ENCODE measurements around the gene PARP12.

The PARP12 gene

GRCh38 chr7:140067052-140067451, 4.3 kb upstream of the PARP12 start:
- Mint-ChIP-seq H3K36me3 (peaks cover 14% of the 10 kb centered on the region), H3K27ac (no peak overlapping the region), H3K9me3 (peaks cover 13% of the 10 kb centered on the region), H3K4me1 (peaks cover 15% of the 10 kb centered on the region), H3K27me3 (no peaks in the 10 kb centered on the region), H3K4me3 (no peak overlapping the region)

DNA sequence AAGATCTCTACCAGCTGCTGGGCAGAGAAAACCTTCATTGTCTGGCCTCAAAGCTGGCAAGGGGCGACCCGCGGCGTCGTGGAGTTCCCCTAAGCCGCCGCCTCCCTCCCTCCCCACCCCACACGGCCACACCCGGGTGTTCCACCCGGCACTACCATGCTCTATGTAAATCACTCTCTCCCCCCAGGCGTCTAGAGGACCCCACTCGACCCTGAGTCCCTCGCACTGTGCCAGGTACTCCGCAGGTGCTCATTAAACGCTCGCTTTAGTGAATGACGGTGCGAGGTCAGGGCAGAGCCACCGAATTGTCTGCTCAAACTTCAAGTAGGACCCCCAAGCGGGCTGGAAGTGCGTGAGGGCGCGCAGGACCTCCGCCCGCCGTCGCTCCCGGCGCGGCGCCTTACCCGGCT, 628 bp downstream of the PARP12 start:
- peaks cover 51% of the 10 kb centered on the region for H3K4me1 Mint-ChIP-seq
- no peaks in the 10 kb centered on the region for H3K27me3 Mint-ChIP-seq
- H3K9me3 Mint-ChIP-seq = peaks cover 12% of the 10 kb centered on the region
- peak overlapping the region; percentile 90 for H3K4me3 Mint-ChIP-seq
- peaks cover 11% of the 10 kb centered on the region for H3K36me3 Mint-ChIP-seq
- H3K27ac Mint-ChIP-seq = peak overlapping the region; percentile 96

GRCh38 chr7:140061607-140061930, 1.2 kb downstream of the PARP12 start:
- peaks cover 7% of the 10 kb centered on the region for H3K9me3 Mint-ChIP-seq
- H3K27ac Mint-ChIP-seq = peak overlapping the region; percentile 89
- peaks cover 56% of the 10 kb centered on the region for H3K4me1 Mint-ChIP-seq
- H3K4me3 Mint-ChIP-seq = peak overlapping the region; percentile 90
- no peaks in the 10 kb centered on the region for H3K27me3 Mint-ChIP-seq
- H3K36me3 Mint-ChIP-seq = peaks cover 9% of the 10 kb centered on the region

- Mint-ChIP-seq H3K9me3 (peaks cover under 1% of the 10 kb centered on the region), H3K27me3 (no peaks in the 10 kb centered on the region), H3K27ac (peak overlapping the region; percentile 89), H3K4me1 (peaks cover 61% of the 10 kb centered on the region), H3K4me3 (peak overlapping the region; percentile 90), H3K36me3 (peaks cover 5% of the 10 kb centered on the region)
Measured at GRCh38 chr7:140060788-140061606, 1.8 kb downstream of the PARP12 start.

DNA sequence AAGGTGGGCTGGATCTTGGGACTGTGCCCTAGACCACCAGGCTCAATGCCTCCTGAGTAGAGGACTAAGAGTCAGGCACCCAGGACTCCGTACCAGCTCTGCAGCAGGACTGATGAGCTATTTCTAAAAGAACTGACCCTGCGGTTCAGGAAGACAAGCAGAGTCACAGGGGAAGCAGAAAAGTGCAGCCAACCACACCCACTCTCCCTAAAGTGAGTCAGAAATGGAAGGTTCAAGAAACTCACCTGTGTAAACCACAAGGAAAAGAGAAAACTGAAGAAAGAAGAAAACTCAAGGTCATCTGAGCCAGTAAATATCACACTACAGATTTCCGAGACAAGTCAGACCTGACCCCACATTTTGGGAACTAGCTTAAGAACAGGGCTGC, 2.5 kb downstream of the PARP12 start:
- Mint-ChIP-seq H3K4me3 (peak overlapping the region; percentile 90), H3K36me3 (peaks cover 7% of the 10 kb centered on the region), H3K27ac (peak overlapping the region; percentile 93), H3K9me3 (no peaks in the 10 kb centered on the region), H3K27me3 (no peaks in the 10 kb centered on the region), H3K4me1 (peaks cover 66% of the 10 kb centered on the region)

DNA sequence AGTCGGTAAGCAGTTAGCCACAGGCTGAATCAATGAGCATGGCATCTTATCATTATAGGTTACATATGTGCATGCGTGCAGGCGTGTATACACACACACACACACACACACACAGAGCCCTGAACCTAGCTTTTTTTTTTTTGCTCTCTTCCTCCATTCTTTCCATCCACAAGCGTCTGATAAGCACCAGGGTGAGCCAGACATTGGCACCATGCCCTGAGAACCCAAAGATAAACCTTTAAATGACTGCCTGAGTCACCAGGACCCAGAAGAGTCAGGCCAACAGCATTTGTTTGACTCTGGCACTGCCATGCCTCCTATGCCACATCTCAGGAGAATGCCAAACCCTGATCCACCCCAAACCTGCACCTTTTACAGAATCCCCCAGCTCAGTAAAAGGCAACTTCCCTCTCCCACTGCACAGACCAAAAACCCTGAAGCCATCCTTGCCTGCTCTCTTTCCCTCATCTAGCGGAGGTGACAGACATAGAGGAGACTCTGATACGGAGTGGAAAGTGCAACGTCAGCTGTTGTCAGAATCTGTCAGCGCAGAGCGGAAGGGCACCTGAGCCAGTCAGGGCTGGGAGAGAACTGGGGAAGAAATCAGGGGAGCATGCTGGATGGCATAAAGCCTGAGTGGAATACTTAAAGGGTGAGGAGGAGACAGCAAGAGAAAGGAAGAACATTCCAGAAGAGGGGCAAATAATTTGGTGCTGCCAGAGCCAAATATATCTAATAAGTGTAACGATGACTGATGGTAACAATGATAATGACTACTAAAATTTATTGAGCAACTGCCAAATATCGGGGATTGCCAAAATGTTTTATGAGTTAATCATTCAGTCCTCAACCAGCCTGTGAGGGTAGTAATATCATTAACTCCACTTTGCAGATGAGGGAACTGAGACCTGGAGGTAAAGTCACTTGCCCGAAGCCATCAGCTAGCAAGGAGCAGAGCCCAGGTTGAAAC, 3.2 kb downstream of the PARP12 start:
- Mint-ChIP-seq H3K27ac (peak overlapping the region; percentile 93), H3K9me3 (no peaks in the 10 kb centered on the region), H3K4me1 (peaks cover 71% of the 10 kb centered on the region), H3K36me3 (peaks cover 8% of the 10 kb centered on the region), H3K27me3 (no peaks in the 10 kb centered on the region), H3K4me3 (peak overlapping the region; percentile 82)

DNA sequence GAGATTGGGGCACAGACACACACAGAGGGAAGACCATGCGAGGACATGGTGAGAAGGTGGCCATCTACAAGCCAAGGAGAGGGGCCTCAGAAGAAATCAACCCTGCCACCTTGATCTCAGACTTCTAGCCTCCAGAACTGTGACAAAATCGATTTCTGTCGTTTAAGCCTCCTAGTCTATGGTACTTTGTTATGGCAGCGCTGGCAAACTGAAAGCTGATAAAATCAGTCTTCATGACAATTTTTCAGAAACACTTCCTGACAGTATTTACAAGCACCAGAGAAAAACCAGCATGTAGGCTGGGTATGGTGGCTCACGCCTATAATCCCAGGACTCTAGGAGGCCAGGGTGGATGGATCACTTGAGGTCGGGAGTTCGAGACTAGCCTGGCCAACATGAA, 4.2 kb downstream of the PARP12 start:
- no peaks in the 10 kb centered on the region for H3K27me3 Mint-ChIP-seq
- peaks cover 11% of the 10 kb centered on the region for H3K36me3 Mint-ChIP-seq
- H3K27ac Mint-ChIP-seq = peak overlapping the region; percentile 41
- peaks cover 78% of the 10 kb centered on the region for H3K4me1 Mint-ChIP-seq
- no peak overlapping the region for H3K4me3 Mint-ChIP-seq
- no peaks in the 10 kb centered on the region for H3K9me3 Mint-ChIP-seq

GRCh38 chr7:140057143-140057535, 5.6 kb downstream of the PARP12 start:
- Mint-ChIP-seq H3K27ac (peak overlapping the region; percentile 44), H3K4me3 (no peak overlapping the region), H3K4me1 (peaks cover 85% of the 10 kb centered on the region), H3K36me3 (peaks cover 18% of the 10 kb centered on the region), H3K27me3 (no peaks in the 10 kb centered on the region), H3K9me3 (no peaks in the 10 kb centered on the region)

GRCh38 chr7:140056431-140057142, 6.2 kb downstream of the PARP12 start:
- peaks cover 83% of the 10 kb centered on the region for H3K4me1 Mint-ChIP-seq
- no peak overlapping the region for H3K27ac Mint-ChIP-seq
- H3K27me3 Mint-ChIP-seq = no peaks in the 10 kb centered on the region
- peaks cover 18% of the 10 kb centered on the region for H3K36me3 Mint-ChIP-seq
- H3K4me3 Mint-ChIP-seq = no peak overlapping the region
- H3K9me3 Mint-ChIP-seq = no peaks in the 10 kb centered on the region

DNA sequence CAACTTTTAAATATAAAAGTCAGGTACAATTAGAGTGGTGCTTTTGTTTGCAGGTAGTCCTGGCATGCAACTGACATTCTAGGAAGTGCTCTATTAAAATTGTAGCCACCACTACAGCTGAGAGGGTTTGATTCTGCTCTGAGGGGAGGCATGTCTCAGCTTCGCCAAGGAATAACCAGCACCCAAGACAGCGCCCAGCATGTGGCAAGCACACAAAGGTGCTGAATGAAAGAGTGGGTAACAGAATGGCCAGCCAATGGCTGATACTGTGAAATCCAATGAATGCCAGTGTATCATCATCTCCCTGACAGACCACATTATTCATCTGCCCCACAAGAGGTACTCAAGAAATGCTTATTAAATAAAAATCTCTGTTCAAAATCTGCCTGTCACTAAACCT, 6.9 kb downstream of the PARP12 start:
- Mint-ChIP-seq H3K4me1 (peaks cover 75% of the 10 kb centered on the region), H3K27me3 (no peaks in the 10 kb centered on the region), H3K9me3 (no peaks in the 10 kb centered on the region), H3K36me3 (peaks cover 18% of the 10 kb centered on the region), H3K4me3 (no peak overlapping the region), H3K27ac (no peak overlapping the region)

- H3K9me3 Mint-ChIP-seq = no peaks in the 10 kb centered on the region
- H3K27ac Mint-ChIP-seq = no peak overlapping the region
- no peak overlapping the region for H3K4me3 Mint-ChIP-seq
- no peaks in the 10 kb centered on the region for H3K27me3 Mint-ChIP-seq
- H3K4me1 Mint-ChIP-seq = peaks cover 70% of the 10 kb centered on the region
- peaks cover 18% of the 10 kb centered on the region for H3K36me3 Mint-ChIP-seq
Measured at GRCh38 chr7:140054751-140055150, 8.0 kb downstream of the PARP12 start.

- Mint-ChIP-seq H3K4me3 (no peak overlapping the region), H3K9me3 (no peaks in the 10 kb centered on the region), H3K27me3 (no peaks in the 10 kb centered on the region), H3K36me3 (peaks cover 18% of the 10 kb centered on the region), H3K27ac (peak overlapping the region; percentile 41), H3K4me1 (peaks cover 62% of the 10 kb centered on the region)
Measured at GRCh38 chr7:140053812-140054539, 8.8 kb downstream of the PARP12 start.

GRCh38 chr7:140051820-140052219, 10.9 kb downstream of the PARP12 start:
- Mint-ChIP-seq H3K27me3 (no peaks in the 10 kb centered on the region), H3K9me3 (no peaks in the 10 kb centered on the region), H3K4me1 (peaks cover 42% of the 10 kb centered on the region), H3K4me3 (no peak overlapping the region), H3K27ac (no peak overlapping the region), H3K36me3 (peaks cover 18% of the 10 kb centered on the region)

- H3K27me3 Mint-ChIP-seq = no peaks in the 10 kb centered on the region
- peaks cover 30% of the 10 kb centered on the region for H3K4me1 Mint-ChIP-seq
- H3K4me3 Mint-ChIP-seq = no peak overlapping the region
- no peak overlapping the region for H3K27ac Mint-ChIP-seq
- H3K36me3 Mint-ChIP-seq = peaks cover 14% of the 10 kb centered on the region
- no peaks in the 10 kb centered on the region for H3K9me3 Mint-ChIP-seq
Measured at GRCh38 chr7:140050100-140050499, 12.7 kb downstream of the PARP12 start.

Measured in activated naive CD4-positive, alpha-beta T cell treated with anti-CD3 and anti-CD28 coated beads, Interleukin-2, amount 50 U/mL, for 24 hours (primary cell).